SKM-1 (cell line): ENCODE data around the gene DSTN.

ENCODE experiments used
- DNase-seq: peaks from one replicate; lab custom pipeline; 2025; ENCODE audit not compliant: unreplicated experiment; lab: John Stamatoyannopoulos, UW

The DSTN gene

GRCh38 chr20:17636523-17637412 is 66.9 kb downstream of the DSTN start:
- no peak for DNase-seq

DNA sequence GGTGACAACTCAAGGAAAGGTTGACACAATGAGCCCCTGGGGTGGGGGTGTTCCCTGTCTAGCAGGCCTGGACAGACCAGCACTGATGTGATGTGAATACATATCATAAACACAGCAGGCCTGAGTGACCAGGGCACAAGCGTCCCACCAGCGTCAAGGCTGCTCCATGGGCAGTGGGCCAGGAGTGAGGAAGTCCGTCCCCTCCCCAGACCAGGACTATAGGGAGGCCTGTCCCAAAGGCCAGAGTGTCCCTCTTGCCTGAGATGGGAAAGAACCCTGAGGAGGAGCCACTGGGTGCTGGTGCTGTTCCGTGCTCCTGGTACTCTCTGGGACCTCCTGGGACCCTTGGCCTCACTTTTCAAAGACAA is 67.5 kb downstream of the DSTN start:
- DNase-seq = no peak

DNA sequence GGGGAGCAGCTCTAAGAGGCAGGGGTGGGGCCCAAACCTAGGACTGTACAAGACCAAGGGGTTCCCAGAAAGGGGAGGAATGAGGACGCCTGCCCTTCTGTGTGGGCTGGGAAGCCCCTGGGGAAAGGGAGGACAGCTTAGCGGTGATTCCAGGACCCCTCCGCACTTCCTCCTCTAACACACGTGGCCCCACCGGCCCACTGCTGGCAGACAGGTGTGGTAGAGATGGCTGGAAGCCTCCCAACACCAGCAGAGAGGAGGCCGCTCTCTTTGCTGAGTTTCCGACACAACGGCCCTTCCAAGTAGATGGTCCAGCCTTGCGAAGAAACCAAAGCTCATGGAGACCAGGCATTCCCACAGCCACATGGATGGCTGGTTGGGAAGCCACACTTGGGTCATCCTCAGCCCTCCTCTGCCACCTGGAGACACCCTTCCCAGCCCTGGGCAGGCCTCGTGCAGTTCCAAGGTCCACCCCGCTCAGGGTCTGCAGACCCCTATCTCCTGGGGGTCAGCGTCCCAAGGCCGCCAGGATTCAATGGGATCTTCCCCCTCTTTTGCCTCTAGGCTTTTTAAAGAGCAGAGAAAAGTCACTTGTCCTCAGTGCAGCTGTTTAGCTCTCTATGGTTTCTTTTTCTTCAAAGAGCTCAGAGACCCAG is 68.2 kb downstream of the DSTN start:
- DNase-seq = no peak

GRCh38 chr20:17638835-17639407 is 69.0 kb downstream of the DSTN start:
- no peak for DNase-seq

DNA sequence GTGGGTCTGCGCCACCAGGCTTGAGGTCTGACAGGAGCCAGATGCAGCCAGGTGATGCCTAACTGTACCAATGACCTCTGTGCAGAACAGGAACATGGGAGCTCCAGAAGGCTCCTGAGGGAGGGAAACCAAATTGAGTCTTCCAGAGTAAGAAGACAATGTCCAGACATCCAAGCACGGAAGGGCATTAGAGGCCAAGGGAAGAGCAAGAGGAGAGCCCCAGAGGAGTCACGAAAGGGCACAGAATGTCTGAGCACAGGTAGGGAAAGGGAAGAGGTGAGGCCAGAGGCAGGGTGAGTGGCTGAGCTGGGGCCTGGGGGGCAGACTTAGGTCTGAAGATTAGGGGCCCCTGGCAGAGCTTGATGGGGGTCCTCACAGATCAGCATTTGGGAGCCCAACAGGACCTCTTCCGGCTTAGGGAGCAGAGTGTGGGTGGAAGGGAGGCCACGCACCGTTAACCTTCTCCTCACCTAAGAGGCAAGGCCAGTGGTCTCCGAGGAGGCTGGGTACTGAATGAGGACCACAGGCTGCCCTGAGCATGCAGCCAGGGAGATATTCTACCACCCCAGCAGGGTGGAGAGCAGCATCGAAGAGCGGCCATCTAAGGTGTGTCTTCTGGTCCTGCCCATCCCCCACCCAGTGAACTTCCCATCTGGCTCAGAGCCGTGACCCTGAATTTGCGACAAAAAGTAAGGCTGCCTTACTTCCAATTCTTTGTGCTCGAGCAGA is 70.4 kb downstream of the DSTN start:
- no peak for DNase-seq

- DNase-seq = no peak
Measured at GRCh38 chr20:17640875-17641378, 71.1 kb downstream of the DSTN start.

GRCh38 chr20:17641520-17641964 is 71.7 kb downstream of the DSTN start:
- DNase-seq = no peak

DNA sequence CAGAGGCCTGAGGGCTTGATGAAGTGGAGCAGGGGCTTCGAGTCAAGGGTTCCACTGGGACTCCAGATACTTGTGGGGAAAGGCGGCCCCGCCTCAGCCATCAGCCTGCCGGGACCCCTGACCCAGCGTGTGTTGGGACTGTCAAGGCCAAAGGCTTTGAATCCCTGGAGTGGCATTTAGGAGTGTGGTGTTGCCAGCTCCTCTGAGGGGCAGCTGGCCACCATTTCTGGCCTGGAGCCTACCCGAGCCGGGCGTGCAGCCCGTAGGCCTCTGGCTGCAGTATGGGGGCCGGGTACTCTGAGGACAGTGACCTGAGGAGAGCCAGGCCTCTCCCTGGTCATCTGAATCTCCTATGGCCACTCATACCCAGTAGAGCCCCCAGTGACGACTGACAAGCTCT is 72.1 kb downstream of the DSTN start:
- DNase-seq = no peak

GRCh38 chr20:17642404-17643269 is 72.8 kb downstream of the DSTN start:
- DNase-seq = no peak

GRCh38 chr20:17643531-17644188 is 73.8 kb downstream of the DSTN start:
- DNase-seq = no peak

- no peak for DNase-seq
Measured at GRCh38 chr20:17644451-17644850, 74.6 kb downstream of the DSTN start.

GRCh38 chr20:17645010-17645409 is 75.1 kb downstream of the DSTN start:
- DNase-seq = no peak

- no peak for DNase-seq
Measured at GRCh38 chr20:17645546-17646208, 75.8 kb downstream of the DSTN start.

DNA sequence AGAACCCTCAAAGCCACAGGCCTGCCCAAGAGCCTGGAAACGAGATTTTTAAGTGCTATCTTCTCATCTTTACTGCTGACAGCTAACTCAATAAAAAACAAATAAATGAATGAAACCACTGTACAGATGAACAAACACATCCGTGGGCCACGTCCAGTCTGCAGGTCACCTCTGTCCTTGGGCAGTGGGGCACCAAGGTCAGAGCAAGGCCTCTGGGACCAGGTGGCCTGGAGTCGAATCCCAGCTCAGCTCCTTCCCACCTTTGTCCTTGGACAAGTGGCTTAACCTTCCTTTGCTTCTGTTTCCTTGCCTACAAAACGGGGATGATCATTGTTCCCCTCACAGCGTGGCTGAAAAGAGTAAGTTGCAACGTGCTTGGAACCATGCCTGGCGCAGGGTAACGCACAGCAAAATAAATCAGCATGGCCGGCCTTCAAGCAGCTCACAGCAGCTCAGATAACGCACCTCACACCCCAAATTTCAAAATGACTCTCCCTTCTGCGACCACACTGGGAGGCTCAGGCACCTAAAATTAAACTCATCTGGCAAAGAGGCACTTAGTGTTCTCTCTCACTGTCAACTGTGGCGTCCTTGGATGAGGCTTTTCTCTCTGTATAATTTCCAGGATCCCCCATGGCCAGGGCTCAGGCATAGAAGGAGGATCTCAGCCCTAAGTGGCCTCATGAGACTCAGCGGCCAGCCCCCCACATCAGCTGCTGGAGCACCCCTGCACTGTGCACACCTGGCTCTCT is 76.5 kb downstream of the DSTN start:
- no peak for DNase-seq

DNA sequence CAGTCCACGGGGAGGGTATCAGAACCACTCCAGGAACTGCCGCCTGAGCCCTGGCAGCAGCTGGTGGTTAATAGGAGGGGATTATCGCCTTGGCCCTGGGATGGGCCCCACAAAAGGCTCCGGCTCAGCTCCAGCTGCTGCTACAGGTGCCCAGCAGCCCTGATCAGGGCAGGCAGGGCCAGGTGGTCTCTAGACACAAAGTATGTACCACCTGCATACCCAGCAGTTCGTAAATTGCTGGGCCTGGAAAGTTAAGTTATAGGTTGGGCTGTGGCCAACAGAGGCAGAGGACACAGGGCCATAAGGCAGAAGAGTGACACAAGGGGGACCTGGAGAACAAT is 77.1 kb downstream of the DSTN start:
- no peak for DNase-seq

GRCh38 chr20:17647391-17648314 is 77.8 kb downstream of the DSTN start:
- no peak for DNase-seq

DNA sequence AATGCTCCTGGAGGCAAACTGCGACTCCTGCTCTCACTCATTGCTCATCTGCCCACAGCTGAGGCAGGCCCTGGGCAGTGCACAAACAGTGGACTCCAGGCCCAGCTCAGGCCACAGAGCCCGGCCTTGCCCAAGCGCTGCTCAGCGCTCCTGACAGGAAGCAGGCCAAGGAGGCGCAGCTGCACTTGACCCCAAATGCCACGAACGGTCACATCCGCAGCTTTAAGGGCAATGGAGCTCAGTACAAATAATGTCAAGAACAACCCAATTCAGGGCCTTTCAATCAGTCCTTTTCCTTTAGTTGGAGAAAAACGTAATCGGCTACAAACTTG is 78.4 kb downstream of the DSTN start:
- no peak for DNase-seq
